Neural crest cell (in vitro differentiated cells): ENCODE data around the gene CMSS1. TPM values are rescaled to one million over a fixed set of nuclear protein-coding genes. Genes with fewer than 3 reads are reported as not detected.

Source experiments
- DNase-seq: peaks from one replicate; pipeline ENCODE4 v3.0.0; 2021; ENCODE audit warnings: low read depth, mixed read lengths, low spot score
- H3K27ac Mint-ChIP-seq: one replicate; pipeline ENCODE4 v1.8.0; 2021; ENCODE audit warnings: mild to moderate bottlenecking, mixed read lengths; ENCODE audit not compliant: unreplicated experiment
- H3K27me3 Mint-ChIP-seq: 2 replicates; pipeline ENCODE4 v1.8.0; 2021; ENCODE audit warnings: low read depth, mild to moderate bottlenecking, mixed read lengths
- H3K36me3 Mint-ChIP-seq: 2 replicates; pipeline ENCODE4 v1.8.0; 2021; ENCODE audit warnings: low read depth, mild to moderate bottlenecking, mixed read lengths
- H3K4me1 Mint-ChIP-seq: 2 replicates; pipeline ENCODE4 v1.8.0; 2021; ENCODE audit warnings: mixed read lengths
- H3K4me3 Mint-ChIP-seq: one replicate; pipeline ENCODE4 v1.8.0; 2021; ENCODE audit warnings: mild to moderate bottlenecking, mixed read lengths
- H3K9me3 Mint-ChIP-seq: 2 replicates; pipeline ENCODE4 v1.8.0; 2021; ENCODE audit warnings: mixed read lengths
- CTCF ChIP-seq: fragments of 200-600 bp; sonication (generic); conservative IDR thresholded peaks from 2 replicates; pipeline ENCODE4 v1.5.0; 2021; ENCODE audit warnings: antibody characterized with exemption, mild to moderate bottlenecking
- total RNA-seq: library from RNA; stranded (reverse); gene quantifications from 2 replicates; pipeline ENCODE4 v1.2.1, GENCODE V29; 2021

The CMSS1 gene
- total RNA-seq, 1 donor from 2014 or later, result 60.9 TPM

- peaks cover 18% of the 10 kb centered on the region for H3K4me1 Mint-ChIP-seq
Observed at GRCh38 chr3:100106531-100107141, 289.0 kb downstream of the CMSS1 start.

GRCh38 chr3:100107221-100107814 lies 289.7 kb downstream of the CMSS1 start:
- no peaks in the 10 kb centered on the region for H3K36me3 Mint-ChIP-seq
- no peaks in the 10 kb centered on the region for H3K27me3 Mint-ChIP-seq
- peaks cover 18% of the 10 kb centered on the region for H3K4me1 Mint-ChIP-seq
- H3K27ac Mint-ChIP-seq, result no peak overlapping the region
- H3K9me3 Mint-ChIP-seq, result no peaks in the 10 kb centered on the region
- H3K4me3 Mint-ChIP-seq, result no peak overlapping the region
- DNase-seq, result no peak
- no peak for TF ChIP-seq CTCF

More at GRCh38 chr3:100106531-100107141, 289.0 kb downstream of the CMSS1 start:
- Mint-ChIP-seq H3K9me3 (no peaks in the 10 kb centered on the region), H3K27me3 (no peaks in the 10 kb centered on the region), H3K36me3 (no peaks in the 10 kb centered on the region), H3K4me3 (no peak overlapping the region), H3K27ac (no peak overlapping the region)
- TF ChIP-seq CTCF, result no peak
- no peak for DNase-seq

- Mint-ChIP-seq H3K36me3 (no peaks in the 10 kb centered on the region), H3K4me1 (peaks cover 20% of the 10 kb centered on the region), H3K27me3 (no peaks in the 10 kb centered on the region), H3K4me3 (no peak overlapping the region), H3K9me3 (no peaks in the 10 kb centered on the region), H3K27ac (no peak overlapping the region)
- DNase-seq, result no peak
- TF ChIP-seq CTCF, result no peak
Observed at GRCh38 chr3:100108464-100109079, 290.9 kb downstream of the CMSS1 start.

- Mint-ChIP-seq H3K4me3 (no peak overlapping the region), H3K9me3 (no peaks in the 10 kb centered on the region), H3K36me3 (no peaks in the 10 kb centered on the region), H3K4me1 (peaks cover 31% of the 10 kb centered on the region), H3K27me3 (no peaks in the 10 kb centered on the region), H3K27ac (no peak overlapping the region)
- no peak for DNase-seq
- no peak for TF ChIP-seq CTCF
Observed at GRCh38 chr3:100110162-100110561, 292.5 kb downstream of the CMSS1 start.

- H3K4me3 Mint-ChIP-seq, result no peak overlapping the region
- H3K36me3 Mint-ChIP-seq, result peaks cover 3% of the 10 kb centered on the region
- no peak for TF ChIP-seq CTCF
- H3K27ac Mint-ChIP-seq, result no peak overlapping the region
- peaks cover 36% of the 10 kb centered on the region for H3K4me1 Mint-ChIP-seq
- H3K9me3 Mint-ChIP-seq, result peaks cover 3% of the 10 kb centered on the region
- no peaks in the 10 kb centered on the region for H3K27me3 Mint-ChIP-seq
- no peak for DNase-seq
Observed at GRCh38 chr3:100111728-100112127, 294.1 kb downstream of the CMSS1 start.
